HEK293 (cell line): Measurements from ENCODE around the gene COX11.

Experiments used
- CTCF ChIA-PET: fragments of 350-600 bp; formaldehyde crosslinking; extraction: SDS; loops from one replicate; lab custom pipeline; 2021; ENCODE audit warnings: antibody characterized with exemption; lab: Yijun Ruan, JAX
- POLR2A ChIA-PET: fragments of 300-600 bp; formaldehyde crosslinking; extraction: SDS; loops from one replicate; lab custom pipeline; 2020; ENCODE audit warnings: antibody characterized with exemption, inconsistent platforms; lab: Yijun Ruan, JAX
- H3K27ac ChIP-seq: fragments of 200-500 bp; sonication (Bioruptor generic); 2 replicates; pipeline ENCODE4 v1.5.1; 2014; ENCODE audit warnings: low read depth, low read length, control low read depth, inconsistent platforms; ENCODE audit errors: extremely low read depth
- H3K36me3 ChIP-seq, 2 experiments: fragments of 200-500 bp in 1 of 2; sonication (Bioruptor generic) in 1 of 2; 1 replicate in 1 of 2; 2 replicates in 1 of 2; pipeline ENCODE4 v1.5.1; 2014 to 2017; ENCODE audit warnings: inconsistent platforms in 2 of 2, low read length in 2 of 2; ENCODE audit not compliant: control insufficient read depth in 2 of 2, insufficient read depth in 1 of 2
- H3K4me1 ChIP-seq: fragments of 200-500 bp; sonication (Bioruptor generic); 2 replicates; pipeline ENCODE4 v1.5.1; 2014; ENCODE audit warnings: mild to moderate bottlenecking, low read length, inconsistent platforms; ENCODE audit not compliant: control insufficient read depth, insufficient read depth
- H3K4me3 ChIP-seq: 2 replicates; pipeline ENCODE4 v1.5.1; 2011; ENCODE audit warnings: low read depth, mild to moderate bottlenecking, control low read depth, low read length, moderate library complexity
- H3K9me3 ChIP-seq: fragments of 200-500 bp; sonication (Bioruptor generic); 2 replicates; pipeline ENCODE4 v1.5.1; 2014; ENCODE audit warnings: low read depth, low read length, inconsistent platforms; ENCODE audit not compliant: control insufficient read depth, insufficient read depth
- GFI1B ChIP-seq: fragments of 450-650 bp; formaldehyde crosslinking; IDR thresholded peaks from 2 replicates; pipeline ENCODE4 v1.5.1; 2016; ENCODE audit warnings: missing biosample characterization, missing genetic modification characterization
- GLI2 ChIP-seq: fragments of 450-650 bp; formaldehyde crosslinking; IDR thresholded peaks from 2 replicates; pipeline ENCODE4; 2017; ENCODE audit warnings: missing biosample characterization, missing genetic modification characterization, low read depth, borderline replicate concordance
- GLIS2 ChIP-seq: fragments of 450-650 bp; formaldehyde crosslinking; IDR thresholded peaks from 2 replicates; pipeline ENCODE4 v1.5.1; 2016; ENCODE audit warnings: missing biosample characterization, missing genetic modification characterization
- PRDM1 ChIP-seq: fragments of 450-650 bp; formaldehyde crosslinking; IDR thresholded peaks from 2 replicates; pipeline ENCODE4; 2016; ENCODE audit warnings: missing biosample characterization, missing genetic modification characterization
- PRDM10 ChIP-seq: fragments of 450-650 bp; formaldehyde crosslinking; IDR thresholded peaks from 2 replicates; pipeline ENCODE4 v1.5.1; 2016; ENCODE audit warnings: missing biosample characterization, missing genetic modification characterization
- ZBTB17 ChIP-seq: fragments of 450-650 bp; formaldehyde crosslinking; IDR thresholded peaks from 2 replicates; pipeline ENCODE4 v1.5.1; 2016; ENCODE audit warnings: missing biosample characterization, missing genetic modification characterization
- ZEB2 ChIP-seq: fragments of 450-650 bp; formaldehyde crosslinking; IDR thresholded peaks from 2 replicates; pipeline ENCODE4 v1.5.1; 2016; ENCODE audit warnings: missing biosample characterization, missing genetic modification characterization
- ZNF10 ChIP-seq: fragments of 450-650 bp; formaldehyde crosslinking; IDR thresholded peaks from 2 replicates; pipeline ENCODE4 v1.5.1; 2017; ENCODE audit warnings: missing biosample characterization, missing genetic modification characterization
- ZNF133 ChIP-seq: fragments of 450-650 bp; formaldehyde crosslinking; IDR thresholded peaks from 2 replicates; pipeline ENCODE4 v1.5.1; 2016; ENCODE audit warnings: missing biosample characterization, missing genetic modification characterization
- ZNF140 ChIP-seq: fragments of 450-650 bp; formaldehyde crosslinking; IDR thresholded peaks from 2 replicates; pipeline ENCODE4 v1.5.1; 2016; ENCODE audit warnings: missing biosample characterization, missing genetic modification characterization
- ZNF157 ChIP-seq: fragments of 450-650 bp; formaldehyde crosslinking; IDR thresholded peaks from 2 replicates; pipeline ENCODE4 v1.5.1; 2016; ENCODE audit warnings: missing biosample characterization, missing genetic modification characterization
- ZNF2 ChIP-seq: fragments of 450-650 bp; formaldehyde crosslinking; IDR thresholded peaks from 2 replicates; pipeline ENCODE4 v1.5.1; 2016; ENCODE audit warnings: missing biosample characterization, missing genetic modification characterization
- ZNF248 ChIP-seq: fragments of 450-650 bp; formaldehyde crosslinking; IDR thresholded peaks from 2 replicates; pipeline ENCODE4 v1.5.1; 2017; ENCODE audit warnings: missing biosample characterization, missing genetic modification characterization
- ZNF366 ChIP-seq: fragments of 450-650 bp; formaldehyde crosslinking; conservative IDR thresholded peaks from 2 replicates; pipeline ENCODE4 v1.5.1; 2016; ENCODE audit warnings: missing biosample characterization, missing genetic modification characterization
- ZNF423 ChIP-seq: fragments of 450-650 bp; formaldehyde crosslinking; IDR thresholded peaks from 2 replicates; pipeline ENCODE4 v1.5.1; 2016; ENCODE audit warnings: missing biosample characterization, missing genetic modification characterization
- ZNF513 ChIP-seq: fragments of 450-650 bp; IDR thresholded peaks from 2 replicates; pipeline ENCODE4 v1.5.1; 2018; ENCODE audit warnings: missing biosample characterization, missing genetic modification characterization
- ZNF600 ChIP-seq: fragments of 450-650 bp; formaldehyde crosslinking; IDR thresholded peaks from 2 replicates; pipeline ENCODE4 v1.5.1; 2016; ENCODE audit warnings: missing biosample characterization, missing genetic modification characterization
- ZNF621 ChIP-seq: fragments of 450-650 bp; formaldehyde crosslinking; IDR thresholded peaks from 2 replicates; pipeline ENCODE4 v1.5.1; 2017; ENCODE audit warnings: missing biosample characterization, missing genetic modification characterization
- ZNF629 ChIP-seq: fragments of 450-650 bp; formaldehyde crosslinking; IDR thresholded peaks from 2 replicates; pipeline ENCODE4 v1.5.1; 2017; ENCODE audit warnings: missing biosample characterization, missing genetic modification characterization
- ZNF658 ChIP-seq: fragments of 450-650 bp; formaldehyde crosslinking; IDR thresholded peaks from 2 replicates; pipeline ENCODE4; 2016; ENCODE audit warnings: missing biosample characterization, missing genetic modification characterization
- TF ChIP-seq, protein P1 (sequence below): fragments of 450-650 bp; formaldehyde crosslinking; IDR thresholded peaks from 2 replicates; pipeline ENCODE4 v1.5.1; 2016; ENCODE audit warnings: missing biosample characterization, missing genetic modification characterization
- TF ChIP-seq, protein P2 (sequence below): fragments of 450-650 bp; formaldehyde crosslinking; IDR thresholded peaks from 2 replicates; pipeline ENCODE4 v1.5.1; 2016; ENCODE audit warnings: missing biosample characterization, missing genetic modification characterization
- TF ChIP-seq, protein P3 (sequence below): fragments of 450-650 bp; formaldehyde crosslinking; IDR thresholded peaks from 2 replicates; pipeline ENCODE4 v1.5.1; 2016; ENCODE audit warnings: missing biosample characterization, missing genetic modification characterization

Gene COX11

DNA sequence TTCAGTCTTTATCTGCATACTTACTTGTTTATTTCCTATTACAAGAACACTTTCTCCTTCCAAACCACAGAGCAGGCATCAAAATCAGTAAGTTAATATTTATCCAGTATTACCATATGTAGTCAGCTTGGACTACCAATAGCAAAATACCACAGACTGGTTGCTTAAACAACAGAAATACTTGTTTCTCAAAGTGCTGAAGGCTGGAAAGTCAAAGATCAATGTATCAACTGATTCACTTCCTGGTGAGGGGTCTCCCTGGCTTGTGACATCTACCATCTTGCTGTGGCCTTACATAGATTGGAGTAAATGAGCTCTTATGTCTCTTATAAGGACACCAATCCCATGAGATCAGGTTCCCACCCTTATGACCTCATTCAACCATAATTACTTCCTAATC lies 2.7 kb upstream of the COX11 start (continued):
- TF ChIP-seq, protein P1, sequence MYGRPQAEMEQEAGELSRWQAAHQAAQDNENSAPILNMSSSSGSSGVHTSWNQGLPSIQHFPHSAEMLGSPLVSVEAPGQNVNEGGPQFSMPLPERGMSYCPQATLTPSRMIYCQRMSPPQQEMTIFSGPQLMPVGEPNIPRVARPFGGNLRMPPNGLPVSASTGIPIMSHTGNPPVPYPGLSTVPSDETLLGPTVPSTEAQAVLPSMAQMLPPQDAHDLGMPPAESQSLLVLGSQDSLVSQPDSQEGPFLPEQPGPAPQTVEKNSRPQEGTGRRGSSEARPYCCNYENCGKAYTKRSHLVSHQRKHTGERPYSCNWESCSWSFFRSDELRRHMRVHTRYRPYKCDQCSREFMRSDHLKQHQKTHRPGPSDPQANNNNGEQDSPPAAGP (tag by site-specific recombination): no peak
- TF ChIP-seq ZNF133 (tag by site-specific recombination) (no peak), ZNF2 (tag by site-specific recombination) (no peak), ZNF10 (no peak), ZNF513 (tag by site-specific recombination) (no peak), GLI2 (no peak), ZNF423 (tag by site-specific recombination) (no peak), ZNF629 (tag by site-specific recombination) (no peak; the same call in 1 of the 2 replicates), PRDM10 (tag by site-specific recombination) (no peak), ZNF157 (tag by site-specific recombination) (no peak), ZNF658 (tag by site-specific recombination) (no peak)
- TF ChIP-seq, protein P2, sequence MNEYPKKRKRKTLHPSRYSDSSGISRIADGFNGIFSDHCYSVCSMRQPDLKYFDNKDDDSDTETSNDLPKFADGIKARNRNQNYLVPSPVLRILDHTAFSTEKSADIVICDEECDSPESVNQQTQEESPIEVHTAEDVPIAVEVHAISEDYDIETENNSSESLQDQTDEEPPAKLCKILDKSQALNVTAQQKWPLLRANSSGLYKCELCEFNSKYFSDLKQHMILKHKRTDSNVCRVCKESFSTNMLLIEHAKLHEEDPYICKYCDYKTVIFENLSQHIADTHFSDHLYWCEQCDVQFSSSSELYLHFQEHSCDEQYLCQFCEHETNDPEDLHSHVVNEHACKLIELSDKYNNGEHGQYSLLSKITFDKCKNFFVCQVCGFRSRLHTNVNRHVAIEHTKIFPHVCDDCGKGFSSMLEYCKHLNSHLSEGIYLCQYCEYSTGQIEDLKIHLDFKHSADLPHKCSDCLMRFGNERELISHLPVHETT (tag by site-specific recombination): no peak
- TF ChIP-seq, protein P3, sequence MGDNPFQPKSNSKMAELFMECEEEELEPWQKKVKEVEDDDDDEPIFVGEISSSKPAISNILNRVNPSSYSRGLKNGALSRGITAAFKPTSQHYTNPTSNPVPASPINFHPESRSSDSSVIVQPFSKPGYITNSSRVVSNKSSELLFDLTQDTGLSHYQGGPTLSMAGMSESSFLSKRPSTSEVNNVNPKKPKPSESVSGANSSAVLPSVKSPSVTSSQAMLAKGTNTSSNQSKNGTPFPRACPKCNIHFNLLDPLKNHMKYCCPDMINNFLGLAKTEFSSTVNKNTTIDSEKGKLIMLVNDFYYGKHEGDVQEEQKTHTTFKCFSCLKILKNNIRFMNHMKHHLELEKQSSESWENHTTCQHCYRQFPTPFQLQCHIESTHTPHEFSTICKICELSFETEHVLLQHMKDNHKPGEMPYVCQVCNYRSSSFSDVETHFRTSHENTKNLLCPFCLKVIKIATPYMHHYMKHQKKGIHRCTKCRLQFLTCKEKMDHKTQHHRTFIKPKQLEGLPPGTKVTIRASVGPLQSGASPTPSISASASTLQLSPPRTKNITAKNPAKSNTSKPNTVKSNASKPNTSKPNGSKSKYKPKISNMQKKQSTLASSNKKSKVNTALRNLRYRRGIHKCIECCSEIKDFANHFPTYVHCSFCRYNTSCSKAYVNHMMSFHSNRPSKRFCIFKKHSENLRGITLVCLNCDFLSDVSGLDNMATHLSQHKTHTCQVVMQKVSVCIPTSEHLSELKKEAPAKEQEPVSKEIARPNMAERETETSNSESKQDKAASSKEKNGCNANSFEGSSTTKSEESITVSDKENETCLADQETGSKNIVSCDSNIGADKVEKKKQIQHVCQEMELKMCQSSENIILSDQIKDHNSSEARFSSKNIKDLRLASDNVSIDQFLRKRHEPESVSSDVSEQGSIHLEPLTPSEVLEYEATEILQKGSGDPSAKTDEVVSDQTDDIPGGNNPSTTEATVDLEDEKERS (tag by site-specific recombination): no peak

DNA sequence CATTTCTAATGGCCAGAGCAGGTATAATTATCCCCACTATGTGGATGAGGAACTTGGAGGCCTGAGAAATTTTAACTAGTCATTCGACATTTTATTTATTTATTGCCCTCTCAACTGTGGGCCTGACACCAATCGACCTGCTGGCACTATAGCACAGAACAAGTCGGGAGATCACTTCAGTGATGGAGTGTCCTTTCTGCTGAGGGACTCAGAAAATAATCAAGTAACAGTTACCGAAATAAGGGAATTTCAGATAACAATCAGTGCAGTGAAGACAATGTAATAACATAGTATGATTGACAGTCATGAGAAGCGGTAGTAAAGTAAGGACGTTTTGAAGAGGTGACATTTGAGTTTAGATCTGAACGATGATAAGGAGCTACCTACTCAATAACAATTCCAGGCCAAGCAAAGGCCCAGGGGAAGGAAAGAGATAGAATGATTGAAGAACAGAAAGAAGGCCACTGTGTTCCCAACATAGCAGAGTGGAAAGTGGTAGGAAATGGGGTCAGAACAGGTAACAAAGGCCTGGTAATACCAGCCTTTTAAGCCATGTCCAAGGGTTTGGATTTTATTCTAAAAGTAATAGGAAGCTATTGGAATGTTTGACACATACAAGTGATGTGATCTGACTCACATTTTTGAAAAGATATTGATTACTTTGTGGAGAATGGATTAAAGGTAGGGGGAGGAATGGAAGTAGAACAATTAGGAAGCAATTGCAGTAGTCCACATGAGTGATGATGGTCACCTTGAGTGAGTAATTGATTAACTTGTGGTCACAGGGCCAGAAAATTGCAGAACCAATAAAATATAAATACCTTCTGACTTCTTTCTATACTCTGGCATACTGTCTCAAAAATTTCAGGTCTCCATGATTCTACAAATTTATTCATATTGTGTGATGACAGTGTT lies 1.5 kb upstream of the COX11 start:
- H3K4me3 ChIP-seq: peak overlapping the region; percentile 87
- CTCF ChIA-PET: interaction anchor here (0.7 to 3.2 kb wide), 2 partner anchors 19 to 23 kb away, joined by 3 to 17 read pairs; no protein-coding TSS in a partner anchor
- H3K36me3 ChIP-seq: peaks cover 8 to 9% of the 10 kb centered on the region in 2 experiments
- TF ChIP-seq PRDM1 (tag by site-specific recombination) (peak; percentile 44; the same call in 1 of the 2 replicates), ZNF600 (peak; percentile 46; the same call in 1 of the 2 replicates), ZNF140 (tag by site-specific recombination) (no peak), ZNF621 (tag by site-specific recombination) (no peak), ZNF366 (0 out of 2 replicates have a peak, but pooled peaks have one; percentile 17), ZBTB17 (tag by site-specific recombination) (peak; percentile 76), ZNF629 (tag by site-specific recombination) (no peak), ZEB2 (no peak), ZNF248 (tag by site-specific recombination) (no peak), GLIS2 (no peak), GFI1B (no peak)
- POLR2A ChIA-PET: interaction anchor here (0.6 kb wide), 1 partner anchor 66 kb away, joined by 6 read pairs; no protein-coding TSS in a partner anchor
- H3K9me3 ChIP-seq: no peaks in the 10 kb centered on the region
- no peak overlapping the region for H3K27ac ChIP-seq
- H3K4me1 ChIP-seq: no peaks in the 10 kb centered on the region; the same call in 1 of the 2 replicates
